Body of pancreas (tissue), 4 donors: Measurements from ENCODE around the gene SPRN.

Experiments
- CTCF ChIP-seq, 7 experiments: fragments of 450-650 bp in 4 of 7; fragments of 200-600 bp in 3 of 7; sonication (generic) in 3 of 7; IDR thresholded peaks; one replicate each; pipeline ENCODE4 v1.5.1; 2016 to 2019; ENCODE audit warnings: antibody characterized with exemption in 7 of 7
- POLR2A ChIP-seq, 3 donors: fragments of 450-650 bp; IDR thresholded peaks; one replicate each; pipeline ENCODE4 v1.6.1; 2016; ENCODE audit warnings: antibody characterized with exemption in 3 of 3, mild to moderate bottlenecking in 2 of 3

GRCh38 chr10:133385214-133385613 lies 39.2 kb downstream of the SPRN start:
- TF ChIP-seq CTCF (IDR thresholded peaks at IDR 0.05) = no peak
- TF ChIP-seq POLR2A (IDR thresholded peaks at IDR 0.05) = no peak
